ENCODE data around the gene NARF. TPM values are rescaled to one million over a fixed set of nuclear protein-coding genes. Genes with fewer than 3 reads are reported as not detected.

The NARF gene
- total RNA-seq, 1 donor from 2014 or later: 84.2 TPM

DNA sequence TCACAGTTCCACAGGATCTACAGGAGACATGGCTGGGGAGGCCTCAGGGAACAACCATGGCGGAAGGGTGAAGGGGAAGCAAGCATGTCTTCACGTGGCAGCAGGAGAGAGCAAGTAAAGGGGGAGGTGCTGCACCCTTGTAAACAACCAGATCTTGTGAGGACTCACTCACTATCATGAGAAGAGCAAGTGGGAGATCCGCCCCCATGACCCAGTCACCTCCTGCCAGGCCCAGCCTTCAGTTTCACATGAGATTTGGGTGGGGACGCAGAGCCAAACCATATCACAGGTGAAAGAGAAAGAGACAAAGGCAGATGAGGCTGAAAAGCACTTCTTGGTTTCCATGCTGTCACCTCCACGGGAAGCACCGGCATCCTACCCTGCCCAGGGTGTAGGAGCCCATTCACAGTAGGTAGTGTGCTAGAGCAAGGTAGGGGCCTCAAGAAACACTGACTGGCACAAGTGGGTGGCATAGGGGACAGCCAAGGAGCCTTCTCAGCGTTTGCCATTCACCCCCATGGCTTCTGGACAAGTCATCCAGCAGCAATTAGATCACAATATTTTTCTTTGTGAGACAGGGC lies 6.6 kb downstream of the NARF start:
- TF ChIP-seq, protein P1, sequence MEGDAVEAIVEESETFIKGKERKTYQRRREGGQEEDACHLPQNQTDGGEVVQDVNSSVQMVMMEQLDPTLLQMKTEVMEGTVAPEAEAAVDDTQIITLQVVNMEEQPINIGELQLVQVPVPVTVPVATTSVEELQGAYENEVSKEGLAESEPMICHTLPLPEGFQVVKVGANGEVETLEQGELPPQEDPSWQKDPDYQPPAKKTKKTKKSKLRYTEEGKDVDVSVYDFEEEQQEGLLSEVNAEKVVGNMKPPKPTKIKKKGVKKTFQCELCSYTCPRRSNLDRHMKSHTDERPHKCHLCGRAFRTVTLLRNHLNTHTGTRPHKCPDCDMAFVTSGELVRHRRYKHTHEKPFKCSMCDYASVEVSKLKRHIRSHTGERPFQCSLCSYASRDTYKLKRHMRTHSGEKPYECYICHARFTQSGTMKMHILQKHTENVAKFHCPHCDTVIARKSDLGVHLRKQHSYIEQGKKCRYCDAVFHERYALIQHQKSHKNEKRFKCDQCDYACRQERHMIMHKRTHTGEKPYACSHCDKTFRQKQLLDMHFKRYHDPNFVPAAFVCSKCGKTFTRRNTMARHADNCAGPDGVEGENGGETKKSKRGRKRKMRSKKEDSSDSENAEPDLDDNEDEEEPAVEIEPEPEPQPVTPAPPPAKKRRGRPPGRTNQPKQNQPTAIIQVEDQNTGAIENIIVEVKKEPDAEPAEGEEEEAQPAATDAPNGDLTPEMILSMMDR (conservative IDR thresholded peaks at IDR 0.05): no peak
- H3K27me3 Mint-ChIP-seq (ENCODE audit: low read depth): no peaks in the 10 kb centered on the region
- no peak overlapping the region for H3K4me3 Mint-ChIP-seq
- no peaks in the 10 kb centered on the region for H3K9me3 Mint-ChIP-seq
- H3K4me1 Mint-ChIP-seq: no peaks in the 10 kb centered on the region
- DNase-seq (ENCODE audit: low read depth, low spot score): no peak
- H3K27ac Mint-ChIP-seq (ENCODE audit: unreplicated experiment): no peak overlapping the region
- H3K36me3 Mint-ChIP-seq (ENCODE audit: low read depth): peaks cover 12% of the 10 kb centered on the region

DNA sequence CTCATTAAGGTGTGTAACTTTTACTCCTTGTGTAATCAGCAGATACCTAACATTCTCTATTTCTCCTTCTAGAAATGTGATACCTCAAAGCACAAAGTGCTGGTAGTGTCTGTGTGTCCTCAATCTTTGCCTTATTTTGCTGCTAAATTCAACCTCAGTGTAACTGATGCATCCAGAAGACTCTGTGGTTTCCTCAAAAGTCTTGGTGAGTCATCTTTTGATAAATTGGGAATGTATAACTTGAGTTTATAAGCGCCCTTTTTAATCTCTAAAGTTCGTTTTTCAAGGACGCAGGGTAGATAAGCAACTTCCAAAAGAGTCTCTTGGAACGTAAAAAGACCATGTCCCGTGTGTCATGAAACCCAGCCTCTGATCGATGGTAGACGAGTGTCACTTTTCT lies 10.2 kb downstream of the NARF start:
- H3K4me1 Mint-ChIP-seq: no peaks in the 10 kb centered on the region
- TF ChIP-seq, protein P1 (conservative IDR thresholded peaks at IDR 0.05): no peak
- H3K36me3 Mint-ChIP-seq (ENCODE audit: low read depth): peaks cover 15% of the 10 kb centered on the region
- H3K27me3 Mint-ChIP-seq (ENCODE audit: low read depth): no peaks in the 10 kb centered on the region
- no peak overlapping the region for H3K4me3 Mint-ChIP-seq
- H3K27ac Mint-ChIP-seq (ENCODE audit: unreplicated experiment): no peak overlapping the region
- H3K9me3 Mint-ChIP-seq: no peaks in the 10 kb centered on the region
- DNase-seq (ENCODE audit: low read depth, low spot score): no peak

DNA sequence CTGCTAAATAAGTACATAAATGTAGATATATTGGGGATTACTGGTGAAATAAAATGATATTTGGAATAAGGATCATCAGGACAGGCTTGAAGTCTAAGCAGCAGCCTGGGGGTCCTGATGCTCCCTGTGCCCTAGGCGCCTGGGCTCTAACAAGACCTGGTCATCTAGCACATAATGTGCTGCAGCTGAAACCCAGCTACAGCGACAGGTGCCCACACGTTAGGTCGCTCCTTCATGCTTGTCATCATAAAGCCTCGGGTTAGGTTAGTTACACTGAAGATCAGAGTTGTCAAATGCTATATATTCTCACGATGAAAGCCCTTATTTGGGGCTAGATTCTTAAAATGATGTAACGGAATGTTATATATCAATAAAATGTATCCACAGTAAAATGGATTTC lies 11.5 kb downstream of the NARF start:
- H3K27ac Mint-ChIP-seq (ENCODE audit: unreplicated experiment): no peak overlapping the region
- H3K9me3 Mint-ChIP-seq: no peaks in the 10 kb centered on the region
- H3K4me3 Mint-ChIP-seq: no peak overlapping the region
- H3K36me3 Mint-ChIP-seq (ENCODE audit: low read depth): peaks cover 15% of the 10 kb centered on the region
- TF ChIP-seq, protein P1 (conservative IDR thresholded peaks at IDR 0.05): no peak
- DNase-seq (ENCODE audit: low read depth, low spot score): no peak
- H3K27me3 Mint-ChIP-seq (ENCODE audit: low read depth): no peaks in the 10 kb centered on the region
- no peaks in the 10 kb centered on the region for H3K4me1 Mint-ChIP-seq

DNA sequence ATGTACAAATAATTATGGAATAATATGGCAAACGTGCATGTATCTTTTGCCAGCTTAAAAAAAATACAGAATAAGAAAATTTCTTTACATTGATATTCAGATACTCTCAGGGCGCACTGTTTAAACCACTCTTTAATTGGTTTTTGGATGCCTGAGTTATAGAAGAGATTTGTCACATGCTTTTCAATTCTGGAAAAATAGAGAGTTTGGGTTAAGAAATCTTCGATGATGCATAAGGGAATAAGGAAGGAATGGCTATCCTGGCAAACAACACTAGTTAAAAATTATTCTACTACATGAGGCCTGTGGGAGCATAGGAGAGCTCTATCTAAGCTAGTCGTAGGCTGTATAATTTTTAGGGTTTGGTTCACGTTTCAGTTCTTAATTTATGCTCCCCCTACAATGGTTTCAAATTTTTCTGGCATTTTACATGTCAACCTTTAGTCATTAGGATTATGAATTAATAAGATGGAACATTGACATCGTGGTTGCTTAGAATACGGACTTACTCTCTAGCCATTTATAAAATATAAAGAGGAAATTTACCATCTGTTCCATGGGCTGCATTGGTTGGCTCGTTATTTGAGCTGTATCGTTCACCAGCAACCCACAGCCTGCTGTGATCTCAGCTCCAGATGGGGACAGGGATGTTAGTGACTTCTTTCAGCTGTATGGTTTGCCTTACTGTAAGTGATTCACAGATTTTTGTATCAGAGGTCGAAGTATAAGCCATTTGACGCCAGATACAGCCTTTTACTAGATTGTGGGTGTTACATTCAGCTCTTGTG lies 15.9 kb downstream of the NARF start:
- no peaks in the 10 kb centered on the region for H3K4me1 Mint-ChIP-seq
- H3K4me3 Mint-ChIP-seq: no peak overlapping the region
- no peaks in the 10 kb centered on the region for H3K27me3 Mint-ChIP-seq (ENCODE audit: low read depth)
- TF ChIP-seq, protein P1 (conservative IDR thresholded peaks at IDR 0.05): no peak
- peaks cover 6% of the 10 kb centered on the region for H3K36me3 Mint-ChIP-seq (ENCODE audit: low read depth)
- no peak overlapping the region for H3K27ac Mint-ChIP-seq (ENCODE audit: unreplicated experiment)
- H3K9me3 Mint-ChIP-seq: no peaks in the 10 kb centered on the region
- DNase-seq (ENCODE audit: low read depth, low spot score): no peak

DNA sequence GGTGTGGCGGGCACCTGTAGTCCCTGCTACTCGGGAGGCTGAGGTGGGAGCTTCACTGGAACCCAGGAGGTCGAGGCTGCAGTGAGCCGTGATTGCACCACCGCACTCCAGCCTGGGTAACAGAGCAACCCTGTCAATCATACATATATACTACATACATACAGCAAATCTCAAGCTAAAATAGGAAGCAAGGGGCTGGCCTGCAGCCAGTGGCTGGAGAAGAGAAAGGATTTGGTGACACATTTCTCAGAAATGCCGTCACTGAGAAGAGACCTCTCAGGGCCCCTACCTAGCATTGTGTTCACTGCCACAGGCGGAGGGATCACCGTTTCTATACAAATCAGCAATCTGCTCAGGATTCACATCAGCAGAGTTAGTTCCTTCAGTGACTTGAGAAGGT lies 16.9 kb downstream of the NARF start:
- peaks cover 3% of the 10 kb centered on the region for H3K36me3 Mint-ChIP-seq (ENCODE audit: low read depth)
- no peaks in the 10 kb centered on the region for H3K27me3 Mint-ChIP-seq (ENCODE audit: low read depth)
- H3K4me1 Mint-ChIP-seq: no peaks in the 10 kb centered on the region
- DNase-seq (ENCODE audit: low read depth, low spot score): no peak
- no peaks in the 10 kb centered on the region for H3K9me3 Mint-ChIP-seq
- TF ChIP-seq, protein P1 (conservative IDR thresholded peaks at IDR 0.05): no peak
- H3K4me3 Mint-ChIP-seq: no peak overlapping the region
- H3K27ac Mint-ChIP-seq (ENCODE audit: unreplicated experiment): no peak overlapping the region
